GM21447 (cell line): ENCODE results near the gene GNPDA2.

Experiments
- ATAC-seq: cut with Tn5 transposase; IDR thresholded peaks from one replicate; pipeline ENCODE4 v1.9.1; 2021; ENCODE audit not compliant: unreplicated experiment

The GNPDA2 gene

DNA sequence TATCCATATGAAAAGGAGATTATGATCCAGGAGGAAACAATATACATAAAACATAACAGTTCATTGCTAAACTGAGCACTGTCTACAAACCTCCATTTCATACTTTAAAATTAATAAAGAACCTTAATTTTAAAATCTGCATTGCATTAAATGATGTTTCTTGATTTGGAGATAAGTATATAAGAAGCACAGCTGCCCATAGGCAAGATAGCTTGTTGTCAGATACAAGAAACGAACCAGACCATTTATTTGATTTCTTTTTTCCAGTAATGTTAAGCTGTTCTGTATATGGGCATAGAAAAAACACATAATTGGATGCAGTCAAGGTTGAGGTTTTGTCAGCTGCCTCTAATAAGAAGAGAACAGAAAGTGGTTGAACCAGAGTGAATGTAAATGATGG, 41.7 kb downstream of the GNPDA2 start:
- no peak for ATAC-seq

DNA sequence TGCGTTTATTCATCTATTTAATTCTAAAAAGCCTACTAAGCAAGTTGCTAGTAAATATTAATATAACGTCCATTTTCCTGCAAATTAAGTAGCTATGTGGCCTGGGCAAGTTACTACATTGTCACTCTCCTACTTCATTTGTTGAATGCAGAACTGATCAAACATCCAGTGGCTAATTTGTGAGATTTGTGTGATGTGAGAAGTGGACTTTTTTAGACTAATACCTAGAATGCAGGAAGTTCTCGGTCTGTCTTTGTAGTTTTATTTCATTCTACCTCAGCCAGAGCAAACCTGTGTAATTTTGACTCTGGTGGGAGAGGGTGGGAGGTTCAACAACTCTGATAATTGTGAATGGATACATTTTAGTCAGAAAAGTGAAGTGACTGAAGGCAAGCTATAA, 47.3 kb downstream of the GNPDA2 start:
- ATAC-seq: peak; percentile 2

DNA sequence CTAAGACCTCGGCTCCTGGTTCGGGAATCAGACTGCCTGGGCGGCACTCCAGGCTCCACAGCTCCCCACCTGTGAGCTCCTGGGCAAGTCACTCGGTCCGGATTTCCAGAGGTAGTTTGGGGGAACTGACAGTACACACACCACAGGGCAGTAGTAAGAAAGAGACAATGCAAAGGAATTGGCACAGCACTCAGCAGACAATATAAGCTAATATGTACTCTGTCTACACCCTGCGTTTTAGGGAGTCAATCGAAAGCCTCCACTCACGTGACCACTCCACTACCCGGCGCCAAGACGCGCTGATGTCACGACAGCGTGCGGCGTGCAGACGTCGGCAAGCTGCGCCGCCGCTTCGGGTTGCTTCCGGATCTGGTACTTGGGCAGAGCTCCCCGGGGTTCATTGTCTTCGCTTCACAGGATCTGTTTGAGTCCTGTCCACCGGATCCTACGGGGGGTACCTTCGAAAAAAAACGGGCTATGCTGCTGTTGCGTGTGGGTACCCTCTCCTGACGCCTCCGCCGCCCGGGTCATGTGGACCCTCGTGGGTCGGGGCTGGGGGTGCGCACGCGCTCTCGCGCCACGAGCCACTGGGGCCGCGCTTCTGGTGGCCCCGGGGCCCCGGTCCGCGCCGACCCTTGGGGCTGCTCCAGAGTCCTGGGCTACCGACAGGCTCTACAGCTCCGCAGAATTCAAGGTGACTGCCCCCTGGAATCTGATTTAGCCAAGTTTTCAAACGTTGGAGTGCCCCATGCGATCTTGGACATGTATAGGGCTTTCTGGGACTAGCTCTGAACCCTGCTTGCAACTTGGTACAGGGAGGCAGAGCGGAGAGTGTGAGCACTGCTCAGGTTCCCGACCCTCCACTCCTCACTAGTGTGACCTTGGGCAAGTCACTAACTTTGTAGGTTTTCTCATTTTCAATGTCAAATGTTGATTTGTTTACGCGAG, 48.0 kb downstream of the GNPDA2 start, which contains the start of gene GUF1:
GUF1 (plus strand) TSS at position 327 of the 948 bp plus-strand sequence; CDS start at position 530, 203 bp downstream.
- peak; percentile 96 for ATAC-seq

DNA sequence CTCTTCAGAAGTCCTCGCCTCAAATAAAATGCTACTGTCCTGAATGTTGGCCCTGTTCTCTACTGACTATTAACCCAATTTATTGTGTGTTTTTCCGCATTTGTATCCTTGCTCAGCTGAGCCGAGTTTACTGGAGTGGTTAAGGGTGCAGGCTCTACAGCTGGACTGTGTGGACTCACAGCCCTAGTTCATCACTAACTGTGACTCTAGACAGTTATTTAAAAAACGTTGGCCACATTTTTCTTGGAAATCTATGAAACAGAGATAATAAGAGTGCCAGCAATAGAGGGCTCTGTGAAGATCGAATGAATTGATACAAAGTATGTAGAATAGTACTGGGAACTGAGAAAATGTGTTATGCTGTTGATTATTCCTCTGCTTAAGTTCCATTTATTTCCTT, 51.0 kb downstream of the GNPDA2 start:
- ATAC-seq: no peak

DNA sequence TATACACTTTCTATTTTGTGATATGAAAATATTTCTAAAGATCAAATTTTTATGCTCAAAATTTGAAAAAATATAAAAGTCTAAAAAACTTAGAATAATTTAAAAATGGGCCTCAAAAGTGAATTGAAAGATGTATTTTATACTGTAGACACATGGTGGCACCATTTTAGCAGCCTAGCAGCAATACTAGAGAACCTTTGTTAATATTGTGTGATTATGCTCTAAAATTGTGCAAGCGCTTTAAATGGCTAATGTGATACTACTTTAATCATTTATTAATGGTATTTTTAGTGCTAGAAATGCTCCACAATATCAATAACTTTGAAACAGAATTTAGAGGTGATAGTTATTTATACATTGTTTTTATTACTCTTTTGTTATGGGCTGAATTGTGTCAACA, 51.9 kb downstream of the GNPDA2 start:
- ATAC-seq: no peak

DNA sequence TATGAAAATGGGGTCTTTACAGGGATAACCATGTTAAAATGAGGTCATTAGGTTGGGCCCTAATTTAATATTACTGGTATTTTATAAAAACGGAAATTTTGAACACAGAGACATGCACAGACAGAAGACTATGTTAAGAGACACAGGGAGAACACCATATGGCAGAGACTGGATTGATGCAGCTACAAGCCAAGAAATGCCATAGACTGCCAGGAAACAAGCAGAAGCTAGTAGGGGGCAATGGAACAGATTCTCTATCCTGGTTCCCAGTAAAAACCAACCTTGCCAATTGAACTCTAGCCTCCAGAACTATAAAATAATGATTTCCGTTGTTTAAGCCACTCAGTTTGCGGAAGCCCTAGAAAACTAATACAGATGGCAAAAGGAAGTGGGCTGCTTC, 54.7 kb downstream of the GNPDA2 start:
- no peak for ATAC-seq

DNA sequence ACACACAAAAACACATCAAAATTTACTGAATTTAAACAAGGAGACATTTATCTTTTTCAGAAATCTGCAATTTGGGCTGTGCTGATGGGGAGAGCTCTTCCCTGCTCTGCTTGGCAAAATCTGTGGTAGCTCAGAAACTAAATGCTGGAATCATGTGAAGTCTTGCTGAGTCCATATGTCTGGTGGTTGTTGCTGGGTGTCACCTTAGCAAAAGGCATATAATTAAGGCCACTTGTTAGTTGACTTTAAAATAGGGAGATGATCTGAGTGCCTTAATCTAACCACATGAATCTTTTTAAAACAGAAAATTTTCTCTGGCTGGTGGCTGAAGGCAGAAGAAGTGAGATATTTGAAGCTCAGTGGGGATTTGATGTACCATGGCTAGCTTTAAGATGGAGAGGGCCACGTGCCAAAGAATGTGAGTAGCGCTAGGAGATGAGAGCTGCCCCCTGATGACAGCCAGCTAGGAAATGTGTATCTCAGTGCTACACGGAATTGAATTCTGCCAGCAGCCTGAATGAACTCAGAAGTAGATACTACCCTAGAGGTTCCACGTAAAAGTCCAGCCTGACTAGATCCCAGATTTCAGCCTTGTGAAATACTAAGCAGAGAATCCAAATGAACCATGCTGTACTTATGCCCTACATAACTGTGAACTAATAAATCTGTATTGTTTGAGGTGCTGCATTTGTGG, 55.7 kb downstream of the GNPDA2 start:
- ATAC-seq: no peak

DNA sequence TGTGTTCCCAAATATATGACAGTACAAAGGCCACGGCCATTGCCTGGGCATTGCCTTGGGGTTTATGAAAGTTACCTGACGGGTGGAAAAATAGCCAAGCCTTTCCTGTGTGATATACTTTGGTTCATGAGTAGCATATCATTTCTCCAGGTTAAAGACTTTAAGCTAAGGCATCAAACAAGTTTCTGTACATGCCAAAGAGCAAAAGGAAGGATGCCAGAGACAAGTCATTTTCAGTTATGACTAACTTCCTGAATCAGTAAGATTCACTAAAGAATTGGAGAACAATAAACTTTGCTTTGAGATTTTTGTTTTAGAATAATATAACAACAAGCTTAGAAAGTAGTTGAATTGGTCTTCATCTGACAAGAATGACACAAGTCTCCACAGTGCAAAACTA, 57.8 kb downstream of the GNPDA2 start:
- ATAC-seq: no peak

DNA sequence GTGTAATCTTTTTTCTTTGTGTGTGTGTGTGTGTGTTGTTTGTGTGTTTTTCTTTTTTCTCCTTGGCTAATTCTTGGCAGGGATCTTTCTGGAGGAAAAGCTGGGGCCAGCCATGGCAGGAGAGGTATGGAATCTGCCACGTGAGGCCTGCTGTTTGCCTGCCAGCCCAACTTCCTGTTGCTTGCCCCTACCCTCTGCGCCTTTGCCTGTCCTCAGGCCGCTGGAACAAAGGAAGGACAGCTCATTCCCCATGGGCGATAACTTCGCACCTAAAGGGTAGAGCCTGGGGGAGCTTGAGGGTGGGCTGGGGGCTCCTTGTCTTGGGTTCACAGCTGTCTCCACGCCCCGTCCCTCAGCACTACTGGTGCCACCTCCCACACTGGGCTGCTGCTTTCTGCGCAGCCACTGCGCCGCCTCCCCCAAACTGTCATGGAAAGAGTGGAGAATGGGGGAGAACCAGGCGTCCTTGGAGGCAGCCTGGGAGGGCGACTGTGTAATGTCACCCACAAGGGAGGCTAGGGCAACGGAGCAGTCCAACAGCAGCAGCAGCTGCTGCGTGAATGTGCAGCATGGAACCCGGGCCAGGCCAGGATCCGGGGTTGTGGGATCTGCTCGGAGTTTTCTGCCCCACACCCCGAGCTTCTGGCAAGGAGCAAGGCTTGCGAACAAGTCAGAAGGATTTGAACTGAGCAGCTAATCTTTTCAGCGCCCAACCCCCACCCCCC, 62.7 kb downstream of the GNPDA2 start:
- no peak for ATAC-seq

DNA sequence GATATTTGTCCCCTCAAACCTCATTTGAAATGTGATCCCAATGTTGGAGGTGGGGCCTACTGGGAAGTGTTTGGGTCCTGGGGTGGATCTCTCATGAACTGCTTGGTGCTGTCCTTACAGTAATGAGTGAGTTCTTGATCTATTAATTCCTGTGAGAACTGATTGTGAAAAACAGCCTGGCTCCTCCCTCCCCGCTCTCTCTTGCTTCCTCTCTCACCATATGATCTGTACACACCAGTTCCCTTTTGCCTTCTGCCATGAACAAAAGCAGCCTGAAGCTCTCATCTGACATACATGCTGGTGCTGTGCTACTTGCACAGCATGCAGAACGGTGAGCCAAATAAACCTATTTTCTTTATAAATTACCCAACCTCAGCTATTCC, 63.7 kb downstream of the GNPDA2 start:
- ATAC-seq: peak; percentile 61

DNA sequence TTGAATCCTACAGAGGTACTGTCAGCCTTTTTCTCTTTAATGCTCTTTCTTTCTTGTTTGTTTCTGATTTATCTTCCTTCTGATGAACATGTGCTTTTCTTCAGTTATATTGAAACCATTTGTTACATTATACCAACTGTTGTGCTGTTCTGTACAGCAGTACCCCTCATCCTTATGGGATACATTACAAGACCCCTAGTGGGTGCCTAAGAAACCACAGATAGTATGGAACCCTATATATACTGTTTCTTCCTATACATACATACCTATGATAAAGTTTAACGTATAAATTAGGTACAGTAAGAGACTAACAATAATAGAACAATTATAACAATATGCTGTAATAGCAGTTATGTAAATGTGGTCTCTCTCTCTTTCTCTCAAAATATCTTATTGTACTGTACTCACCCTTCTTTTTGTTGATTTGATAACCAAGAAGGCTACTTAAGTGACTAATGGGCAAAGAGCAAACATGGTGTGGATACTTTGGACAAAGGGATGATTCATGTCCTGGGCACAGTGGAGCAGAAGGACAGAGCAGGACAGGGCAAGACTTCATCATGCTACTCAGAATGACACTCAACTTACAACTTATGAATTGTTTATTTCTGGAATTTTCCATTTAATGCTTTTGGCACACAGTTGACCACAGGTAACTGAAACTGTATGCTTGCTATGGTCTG, 64.3 kb downstream of the GNPDA2 start:
- ATAC-seq: no peak

DNA sequence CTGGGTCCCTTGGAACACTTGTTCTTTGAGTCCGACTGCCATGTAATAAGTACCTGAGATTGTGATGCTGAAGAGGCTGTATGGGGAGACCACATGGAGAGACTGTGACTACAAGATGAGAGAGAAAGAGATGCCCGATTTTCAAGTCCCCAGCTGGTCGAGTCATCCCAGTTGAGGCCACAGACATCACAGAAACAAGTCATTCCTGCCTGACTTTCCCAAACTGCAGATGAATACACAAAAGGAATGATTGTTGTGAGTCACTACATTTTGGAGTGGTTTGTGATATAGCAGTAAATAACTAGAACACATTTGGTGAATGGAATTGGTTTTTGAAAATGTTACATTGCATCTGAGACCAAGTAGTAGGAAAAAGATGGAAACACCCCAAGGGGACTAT, 66.0 kb downstream of the GNPDA2 start:
- ATAC-seq: no peak

DNA sequence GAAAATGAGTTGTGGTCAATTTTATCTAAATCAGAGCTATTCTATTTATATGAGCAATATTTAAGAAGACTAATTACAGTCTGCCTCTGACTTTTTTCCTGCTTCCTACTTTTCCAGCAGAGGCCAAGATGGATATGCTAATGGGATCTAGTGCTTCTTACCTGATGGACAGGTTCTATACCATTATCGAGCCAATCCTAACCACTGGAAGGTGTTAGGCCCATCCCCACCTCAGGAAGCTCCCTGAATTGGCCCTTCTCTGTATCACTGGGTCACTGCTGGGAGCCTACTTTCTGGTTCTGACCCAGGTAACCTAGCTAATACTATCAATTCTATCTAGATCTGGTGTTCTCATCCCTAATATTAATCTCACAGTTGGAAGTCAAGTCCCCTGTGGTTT, 74.4 kb downstream of the GNPDA2 start:
- ATAC-seq: no peak
